ENCODE results near the gene GIGYF2. TPM values are rescaled to one million over a fixed set of nuclear protein-coding genes. Genes with fewer than 3 reads are reported as not detected.
A peak's percentile ranks its signal among the peaks of the same experiment; 100 is the strongest.

The GIGYF2 gene
- polyA plus RNA-seq, 4 donors, result 12.7 to 56.6 (median 19.9) TPM

DNA sequence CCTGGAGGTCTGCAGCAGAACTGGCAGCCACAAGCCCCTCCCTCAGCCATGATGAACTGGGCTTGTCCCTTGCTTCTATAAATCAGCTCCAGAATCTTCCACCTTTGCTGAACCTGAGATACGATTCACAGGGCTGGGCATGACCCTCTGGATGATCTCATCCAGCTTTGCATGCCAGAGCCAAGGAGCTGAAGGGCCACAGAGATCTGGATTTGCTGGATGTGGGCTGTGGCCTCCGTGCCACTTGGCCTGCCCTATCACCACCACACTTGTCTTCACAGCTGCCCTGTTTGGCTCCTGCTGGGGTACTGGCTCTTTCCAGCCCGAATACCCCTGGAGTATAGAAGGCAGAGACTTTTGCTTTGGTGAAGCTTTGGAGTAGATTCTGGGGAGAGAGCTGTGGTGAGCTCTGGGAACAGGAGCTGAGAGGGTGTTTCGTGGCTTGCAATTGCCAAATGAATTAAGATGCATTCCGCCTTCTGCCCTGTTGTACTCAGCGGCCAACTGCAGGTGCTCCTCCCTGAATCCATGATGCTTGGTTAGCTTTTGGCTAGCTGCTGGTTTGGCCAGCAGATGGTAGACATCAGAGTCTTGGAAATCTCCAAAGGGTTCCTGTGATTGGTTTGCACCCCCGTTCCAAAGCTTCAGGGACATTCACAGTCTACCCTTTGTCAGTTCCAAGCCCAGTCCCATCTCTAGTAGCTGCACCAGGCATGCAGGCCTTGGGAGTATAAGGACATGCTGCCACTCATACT lies 30.9 kb upstream of the GIGYF2 start:
- Histone ChIP-seq H3K36me3 (ENCODE audit: control insufficient read depth in 3 of 3, insufficient read depth in 2 of 3, low read depth in 1 of 3, low read length in 3 of 3) (no peaks in the 10 kb centered on the region), H3K27me3 (ENCODE audit: control insufficient read depth in 3 of 3, insufficient read depth in 3 of 3, low read length in 3 of 3) (no peaks in the 10 kb centered on the region), H3K9me3 (ENCODE audit: control insufficient read depth in 2 of 2, insufficient read depth in 1 of 2, low read depth in 1 of 2, low read length in 1 of 2) (no peaks in the 10 kb centered on the region), H3K4me3 (ENCODE audit: low read depth in 1 of 3, low read length in 3 of 3) (no peak overlapping the region), H3K27ac (ENCODE audit: low read depth in 1 of 3, low read length in 2 of 3) (no peak overlapping the region), H3K4me1 (ENCODE audit: control insufficient read depth in 3 of 3, insufficient read depth in 2 of 3, low read depth in 1 of 3, low read length in 2 of 3) (no peaks in the 10 kb centered on the region)
- 67 to 83% (median 77%) methylated on average over 7 of the region's 7 CpGs for WGBS, 3 donors
- no peak for FAIRE-seq
- no peak for DNase-seq

GRCh38 chr2:232667989-232668583 lies 29.0 kb upstream of the GIGYF2 start:
- 83 to 87% (median 86%) methylated on average over 10 of the region's 10 CpGs for WGBS, 3 donors
- DNase-seq, result no peak
- Histone ChIP-seq H3K4me3 (ENCODE audit: low read depth in 1 of 3, low read length in 3 of 3) (no peak overlapping the region), H3K9me3 (ENCODE audit: control insufficient read depth in 2 of 2, insufficient read depth in 1 of 2, low read depth in 1 of 2, low read length in 1 of 2) (no peaks in the 10 kb centered on the region), H3K36me3 (ENCODE audit: control insufficient read depth in 3 of 3, insufficient read depth in 2 of 3, low read depth in 1 of 3, low read length in 3 of 3) (no peaks in the 10 kb centered on the region), H3K27me3 (ENCODE audit: control insufficient read depth in 3 of 3, insufficient read depth in 3 of 3, low read length in 3 of 3) (no peaks in the 10 kb centered on the region), H3K27ac (ENCODE audit: low read depth in 1 of 3, low read length in 2 of 3) (no peak overlapping the region), H3K4me1 (ENCODE audit: control insufficient read depth in 3 of 3, insufficient read depth in 2 of 3, low read depth in 1 of 3, low read length in 2 of 3) (no peaks in the 10 kb centered on the region)
- no peak for FAIRE-seq

- peak in 1 of 2 donors; percentile 35 for DNase-seq
- H3K27ac ChIP-seq (ENCODE audit: low read depth in 1 of 3, low read length in 2 of 3), result no peak overlapping the region
- no peak overlapping the region for H3K4me3 ChIP-seq (ENCODE audit: low read depth in 1 of 3, low read length in 3 of 3)
- no peaks in the 10 kb centered on the region for H3K4me1 ChIP-seq (ENCODE audit: control insufficient read depth in 3 of 3, insufficient read depth in 2 of 3, low read depth in 1 of 3, low read length in 2 of 3)
- FAIRE-seq, result no peak
- WGBS, 3 donors, result 59 to 68% (median 67%) methylated on average over 17 of the region's 17 CpGs
- no peaks in the 10 kb centered on the region for H3K27me3 ChIP-seq (ENCODE audit: control insufficient read depth in 3 of 3, insufficient read depth in 3 of 3, low read length in 3 of 3)
- H3K36me3 ChIP-seq (ENCODE audit: control insufficient read depth in 3 of 3, insufficient read depth in 2 of 3, low read depth in 1 of 3, low read length in 3 of 3), result no peaks in the 10 kb centered on the region
- no peaks in the 10 kb centered on the region for H3K9me3 ChIP-seq (ENCODE audit: control insufficient read depth in 2 of 2, insufficient read depth in 1 of 2, low read depth in 1 of 2, low read length in 1 of 2)
Observed at GRCh38 chr2:232668805-232669444, 28.2 kb upstream of the GIGYF2 start.

DNA sequence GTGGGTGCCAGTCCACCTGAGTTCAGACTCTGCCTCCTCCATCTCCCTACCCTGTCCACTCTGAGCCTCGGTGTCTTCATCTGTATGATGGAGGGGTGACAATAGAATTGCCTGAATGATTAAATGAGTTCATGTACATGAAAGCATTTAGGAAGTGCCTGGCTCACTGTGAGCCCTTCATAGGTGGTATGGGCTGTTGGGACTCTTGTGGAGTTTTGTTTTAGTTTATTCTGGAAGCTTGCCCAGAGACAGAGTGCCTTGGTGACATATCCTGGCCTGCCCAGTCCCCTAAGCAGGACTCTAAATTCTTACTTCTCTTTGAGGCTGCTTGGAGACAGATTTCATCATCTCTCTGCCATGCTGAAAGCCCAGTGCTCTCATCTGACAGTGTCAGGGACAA lies 24.5 kb upstream of the GIGYF2 start:
- DNase-seq (no peak), FAIRE-seq (no peak)
- Histone ChIP-seq H3K27me3 (ENCODE audit: control insufficient read depth in 3 of 3, insufficient read depth in 3 of 3, low read length in 3 of 3) (no peaks in the 10 kb centered on the region), H3K4me1 (ENCODE audit: control insufficient read depth in 3 of 3, insufficient read depth in 2 of 3, low read depth in 1 of 3, low read length in 2 of 3) (no peaks in the 10 kb centered on the region), H3K9me3 (ENCODE audit: control insufficient read depth in 2 of 2, insufficient read depth in 1 of 2, low read depth in 1 of 2, low read length in 1 of 2) (no peaks in the 10 kb centered on the region), H3K27ac (ENCODE audit: low read depth in 1 of 3, low read length in 2 of 3) (no peak overlapping the region), H3K4me3 (ENCODE audit: low read depth in 1 of 3, low read length in 3 of 3) (no peak overlapping the region), H3K36me3 (ENCODE audit: control insufficient read depth in 3 of 3, insufficient read depth in 2 of 3, low read depth in 1 of 3, low read length in 3 of 3) (no peaks in the 10 kb centered on the region)
- 79 to 85% (median 84%) methylated on average over 1 of the region's 1 CpG for WGBS, 3 donors

GRCh38 chr2:232674491-232674890 lies 22.6 kb upstream of the GIGYF2 start:
- Histone ChIP-seq H3K27me3 (ENCODE audit: control insufficient read depth in 3 of 3, insufficient read depth in 3 of 3, low read length in 3 of 3) (no peaks in the 10 kb centered on the region), H3K9me3 (ENCODE audit: control insufficient read depth in 2 of 2, insufficient read depth in 1 of 2, low read depth in 1 of 2, low read length in 1 of 2) (no peaks in the 10 kb centered on the region), H3K4me1 (ENCODE audit: control insufficient read depth in 3 of 3, insufficient read depth in 2 of 3, low read depth in 1 of 3, low read length in 2 of 3) (no peaks in the 10 kb centered on the region), H3K36me3 (ENCODE audit: control insufficient read depth in 3 of 3, insufficient read depth in 2 of 3, low read depth in 1 of 3, low read length in 3 of 3) (no peaks in the 10 kb centered on the region), H3K4me3 (ENCODE audit: low read depth in 1 of 3, low read length in 3 of 3) (no peak overlapping the region), H3K27ac (ENCODE audit: low read depth in 1 of 3, low read length in 2 of 3) (no peak overlapping the region)
- 20 to 61% (median 51%) methylated on average over 6 of the region's 6 CpGs for WGBS, 3 donors
- DNase-seq, result no peak
- no peak for FAIRE-seq

DNA sequence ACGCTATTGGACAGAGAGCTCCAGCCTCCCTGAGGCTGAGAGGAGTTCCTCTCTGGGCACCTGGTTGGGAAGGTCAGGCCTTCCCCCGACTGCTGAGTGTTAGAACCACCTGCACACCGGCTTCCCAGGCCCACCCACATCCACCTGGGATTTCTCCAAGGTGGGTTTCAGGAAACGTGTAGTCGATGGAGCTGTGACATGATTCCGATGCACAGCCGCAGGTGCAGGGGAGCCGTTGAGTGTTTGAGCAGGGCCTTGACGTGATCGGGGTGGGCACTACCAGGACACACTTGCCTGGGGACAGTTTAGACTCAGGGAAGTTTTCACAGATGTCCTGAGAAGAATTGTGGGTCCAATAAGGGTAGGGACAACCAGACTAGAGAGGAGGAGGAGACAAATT lies 21.8 kb upstream of the GIGYF2 start:
- Histone ChIP-seq H3K4me3 (ENCODE audit: low read depth in 1 of 3, low read length in 3 of 3) (no peak overlapping the region), H3K27ac (ENCODE audit: low read depth in 1 of 3, low read length in 2 of 3) (no peak overlapping the region), H3K9me3 (ENCODE audit: control insufficient read depth in 2 of 2, insufficient read depth in 1 of 2, low read depth in 1 of 2, low read length in 1 of 2) (no peaks in the 10 kb centered on the region), H3K27me3 (ENCODE audit: control insufficient read depth in 3 of 3, insufficient read depth in 3 of 3, low read length in 3 of 3) (no peaks in the 10 kb centered on the region), H3K4me1 (ENCODE audit: control insufficient read depth in 3 of 3, insufficient read depth in 2 of 3, low read depth in 1 of 3, low read length in 2 of 3) (no peaks in the 10 kb centered on the region), H3K36me3 (ENCODE audit: control insufficient read depth in 3 of 3, insufficient read depth in 2 of 3, low read depth in 1 of 3, low read length in 3 of 3) (no peaks in the 10 kb centered on the region)
- DNase-seq (no peak), FAIRE-seq (no peak)
- 89 to 92% (median 91%) methylated on average over 10 of the region's 10 CpGs for WGBS, 3 donors

DNA sequence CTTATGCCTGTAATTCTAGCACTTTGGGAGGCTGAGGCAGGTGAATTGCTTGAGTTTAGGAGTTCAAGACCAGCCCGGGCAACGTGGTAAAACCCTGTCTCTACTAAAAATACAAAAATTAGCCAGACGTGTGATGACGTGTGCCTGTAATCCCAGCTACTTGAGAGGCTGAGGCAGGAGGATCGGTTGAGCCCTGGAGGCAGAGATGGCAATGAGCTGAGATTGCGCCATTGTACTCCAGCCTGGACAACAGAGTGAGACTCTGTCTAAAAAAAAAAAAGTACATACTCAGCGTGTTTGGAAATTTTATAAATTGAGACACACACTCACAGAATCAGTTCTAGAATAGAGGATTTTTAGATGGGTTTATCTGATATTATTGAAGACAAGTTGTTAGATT lies 17.1 kb upstream of the GIGYF2 start:
- no peaks in the 10 kb centered on the region for H3K4me1 ChIP-seq (ENCODE audit: control insufficient read depth in 3 of 3, insufficient read depth in 2 of 3, low read depth in 1 of 3, low read length in 2 of 3)
- H3K4me3 ChIP-seq (ENCODE audit: low read depth in 1 of 3, low read length in 3 of 3), result no peak overlapping the region
- H3K27me3 ChIP-seq (ENCODE audit: control insufficient read depth in 3 of 3, insufficient read depth in 3 of 3, low read length in 3 of 3), result no peaks in the 10 kb centered on the region
- no peaks in the 10 kb centered on the region for H3K9me3 ChIP-seq (ENCODE audit: control insufficient read depth in 2 of 2, insufficient read depth in 1 of 2, low read depth in 1 of 2, low read length in 1 of 2)
- no peak for DNase-seq
- FAIRE-seq, result no peak
- no peaks in the 10 kb centered on the region for H3K36me3 ChIP-seq (ENCODE audit: control insufficient read depth in 3 of 3, insufficient read depth in 2 of 3, low read depth in 1 of 3, low read length in 3 of 3)
- H3K27ac ChIP-seq (ENCODE audit: low read depth in 1 of 3, low read length in 2 of 3), result no peak overlapping the region
- WGBS, 3 donors, result 61 to 85% (median 72%) methylated on average over 7 of the region's 7 CpGs

- no peaks in the 10 kb centered on the region for H3K9me3 ChIP-seq (ENCODE audit: control insufficient read depth in 2 of 2, insufficient read depth in 1 of 2, low read depth in 1 of 2, low read length in 1 of 2)
- no peak overlapping the region for H3K27ac ChIP-seq (ENCODE audit: low read depth in 1 of 3, low read length in 2 of 3)
- H3K27me3 ChIP-seq (ENCODE audit: control insufficient read depth in 3 of 3, insufficient read depth in 3 of 3, low read length in 3 of 3), result no peaks in the 10 kb centered on the region
- H3K36me3 ChIP-seq (ENCODE audit: control insufficient read depth in 3 of 3, insufficient read depth in 2 of 3, low read depth in 1 of 3, low read length in 3 of 3), result no peaks in the 10 kb centered on the region
- no peaks in the 10 kb centered on the region for H3K4me1 ChIP-seq (ENCODE audit: control insufficient read depth in 3 of 3, insufficient read depth in 2 of 3, low read depth in 1 of 3, low read length in 2 of 3)
- no peak for DNase-seq
- H3K4me3 ChIP-seq (ENCODE audit: low read depth in 1 of 3, low read length in 3 of 3), result no peak overlapping the region
- no peak for FAIRE-seq
- 80 to 86% (median 82%) methylated on average over 10 of the region's 10 CpGs for WGBS, 3 donors
Observed at GRCh38 chr2:232681527-232681926, 15.6 kb upstream of the GIGYF2 start.
